HG03354 (cell line): Measurements from ENCODE around the gene SYK.

Source experiments
- ATAC-seq: cut with Tn5 transposase; IDR thresholded peaks from one replicate; pipeline ENCODE4 v1.9.1; 2021; ENCODE audit warnings: mild to moderate bottlenecking; ENCODE audit not compliant: unreplicated experiment, poor library complexity, severe bottlenecking

SYK gene

GRCh38 chr9:90895786-90896185 lies 94.2 kb downstream of the SYK start:
- no peak for ATAC-seq

GRCh38 chr9:90896231-90896630 lies 94.6 kb downstream of the SYK start:
- no peak for ATAC-seq

GRCh38 chr9:90898228-90898627 lies 96.6 kb downstream of the SYK start:
- no peak for ATAC-seq

GRCh38 chr9:90899287-90899686 lies 97.7 kb downstream of the SYK start:
- no peak for ATAC-seq

GRCh38 chr9:90900130-90900529 lies 98.5 kb downstream of the SYK start:
- ATAC-seq: no peak

GRCh38 chr9:90901933-90902332 lies 100.3 kb downstream of the SYK start:
- ATAC-seq: no peak

- ATAC-seq: no peak
These were observed 102.3 kb downstream of the SYK start for GRCh38 chr9:90903766-90904424.

- no peak for ATAC-seq
These were observed 103.3 kb downstream of the SYK start for GRCh38 chr9:90904706-90905478.

GRCh38 chr9:90905822-90906221 lies 104.2 kb downstream of the SYK start:
- no peak for ATAC-seq

- no peak for ATAC-seq
These were observed 104.9 kb downstream of the SYK start for GRCh38 chr9:90906316-90907055.

GRCh38 chr9:90907056-90907445 lies 105.4 kb downstream of the SYK start:
- ATAC-seq: no peak

- ATAC-seq: no peak
These were observed 106.2 kb downstream of the SYK start for GRCh38 chr9:90907790-90908189.

GRCh38 chr9:90909225-90909624 lies 107.6 kb downstream of the SYK start:
- peak; percentile 75 for ATAC-seq

GRCh38 chr9:90909747-90910283 lies 108.2 kb downstream of the SYK start:
- ATAC-seq: no peak

- ATAC-seq: no peak
These were observed 112.6 kb downstream of the SYK start for GRCh38 chr9:90914196-90914595.

GRCh38 chr9:90914868-90915483 lies 113.4 kb downstream of the SYK start:
- peak; percentile 94 for ATAC-seq

GRCh38 chr9:90915693-90916092 lies 114.1 kb downstream of the SYK start:
- no peak for ATAC-seq

GRCh38 chr9:90916147-90916734 lies 114.6 kb downstream of the SYK start:
- ATAC-seq: no peak

- ATAC-seq: no peak
These were observed 118.3 kb downstream of the SYK start for GRCh38 chr9:90919883-90920282.

GRCh38 chr9:90921104-90921503 lies 119.5 kb downstream of the SYK start:
- ATAC-seq: no peak
